Measurements from ENCODE around the gene TBC1D22A. TPM values are rescaled to one million over a fixed set of nuclear protein-coding genes. Genes with fewer than 3 reads are reported as not detected.
"Not testable (repeated sequence)": the region's sequence is repeated elsewhere in the genome, so short reads cannot be mapped to it uniquely, and the experiment has no call there.

Gene TBC1D22A
- total and polyA plus RNA-seq, 2 donors (not counting 3 experiments of a cell fraction or from before 2014, with no cell fraction given), result 26.1 to 32.4 TPM

- no peak for TF ChIP-seq CTCF (IDR thresholded peaks at IDR 0.05; ENCODE audit: extremely low read depth in 1 of 2, insufficient read depth in 1 of 2, low read depth in 1 of 2, low read length in 2 of 2)
- no peak for TF ChIP-seq POLR2AphosphoS5 (IDR thresholded peaks at IDR 0.05; ENCODE audit: insufficient read depth, low read depth, low read length)
- TF ChIP-seq GATA2 (IDR thresholded peaks at IDR 0.05; ENCODE audit: insufficient read depth, insufficient read length, low read depth, low read length), result no peak
- no peak for TF ChIP-seq MYC (IDR thresholded peaks at IDR 0.05; ENCODE audit: low read depth, low read length)
- TF ChIP-seq EZH2 (IDR thresholded peaks at IDR 0.05; ENCODE audit: borderline replicate concordance, low read depth, low read length, severe bottlenecking), result no peak
- TF ChIP-seq JUN (IDR thresholded peaks at IDR 0.05; ENCODE audit: borderline replicate concordance, insufficient read depth, insufficient read length, low read depth), result no peak
- TF ChIP-seq MAX (IDR thresholded peaks at IDR 0.05; ENCODE audit: insufficient read depth, insufficient read length), result no peak
- no peak for TF ChIP-seq POLR2A (IDR thresholded peaks at IDR 0.05; ENCODE audit: low read depth, low read length)
Observed at GRCh38 chr22:46781291-46781690, 18.8 kb downstream of the TBC1D22A start.

GRCh38 chr22:46782200-46782599, 19.8 kb downstream of the TBC1D22A start:
- H4K20me1 ChIP-seq (replicated peaks; ENCODE audit: control insufficient read depth, extremely low read depth, insufficient read depth, low read length); DNase-seq (ENCODE audit: low read depth, low spot score); CTCF ChIA-PET; H3K4me3 ChIP-seq (replicated peaks in 1 of 3; ENCODE audit: insufficient read depth in 1 of 3, low read depth in 1 of 3, low read length in 3 of 3); H3K9ac ChIP-seq (replicated peaks; ENCODE audit: extremely low read depth, insufficient read depth, low read length); BruUV-seq (replicated peaks); dilution Hi-C loops (cut with MboI; ENCODE audit: extremely low pct_ligation_motif_present, low sequenced_read_pairs); H3K9me1 ChIP-seq (replicated peaks; ENCODE audit: control insufficient read depth, extremely low read depth, insufficient read depth, low read length); intact Hi-C loops (cut with micrococcal nuclease); H3K27ac ChIP-seq (ENCODE audit: insufficient read depth, low read depth, low read length); H3K4me1 ChIP-seq (ENCODE audit: control insufficient read depth, extremely low read depth, insufficient read depth, low read length); H2AFZ ChIP-seq (ENCODE audit: low read depth, low read length); H3K36me3 ChIP-seq (ENCODE audit: control insufficient read depth in 2 of 2, extremely low read depth in 1 of 2, insufficient read depth in 2 of 2, low read length in 2 of 2); H3K9me3 ChIP-seq (replicated peaks; ENCODE audit: control insufficient read depth, insufficient read depth, low read length); FAIRE-seq; H3K4me2 ChIP-seq (ENCODE audit: insufficient read depth, low read length); H3K27me3 ChIP-seq (ENCODE audit: control insufficient read depth in 2 of 2, insufficient read depth in 2 of 2, low read length in 2 of 2); POLR2A ChIA-PET: not testable (repeated sequence)
- H3K79me2 ChIP-seq (ENCODE audit: control insufficient read depth, insufficient read depth, low read length), result peaks cover 42% of the 10 kb centered on the region

More at GRCh38 chr22:46781291-46781690, 18.8 kb downstream of the TBC1D22A start:
- DNase-seq (ENCODE audit: low read depth, low spot score) (no peak), FAIRE-seq (no peak)
- Histone ChIP-seq H3K4me2 (ENCODE audit: insufficient read depth, low read length) (no peak overlapping the region), H3K4me3 (replicated peaks in 1 of 3; ENCODE audit: insufficient read depth in 1 of 3, low read depth in 1 of 3, low read length in 3 of 3) (no peak overlapping the region), H3K79me2 (ENCODE audit: control insufficient read depth, insufficient read depth, low read length) (peaks cover 46% of the 10 kb centered on the region), H4K20me1 (replicated peaks; ENCODE audit: control insufficient read depth, extremely low read depth, insufficient read depth, low read length) (no peaks in the 10 kb centered on the region), H2AFZ (ENCODE audit: low read depth, low read length) (no peak overlapping the region), H3K27ac (ENCODE audit: insufficient read depth, low read depth, low read length) (no peak overlapping the region), H3K9me1 (replicated peaks; ENCODE audit: control insufficient read depth, extremely low read depth, insufficient read depth, low read length) (no peaks in the 10 kb centered on the region), H3K36me3 (ENCODE audit: control insufficient read depth in 2 of 2, extremely low read depth in 1 of 2, insufficient read depth in 2 of 2, low read length in 2 of 2) (no peaks in the 10 kb centered on the region), H3K27me3 (ENCODE audit: control insufficient read depth in 2 of 2, insufficient read depth in 2 of 2, low read length in 2 of 2) (no peaks in the 10 kb centered on the region), H3K9me3 (replicated peaks; ENCODE audit: control insufficient read depth, insufficient read depth, low read length) (no peaks in the 10 kb centered on the region), H3K9ac (replicated peaks; ENCODE audit: extremely low read depth, insufficient read depth, low read length) (no peak overlapping the region), H3K4me1 (ENCODE audit: control insufficient read depth, extremely low read depth, insufficient read depth, low read length) (peaks cover 5% of the 10 kb centered on the region)
- ChIA-PET CTCF (interaction anchor here (0.6 to 1.1 kb wide), 2 partner anchors 10 to 19 kb away, joined by 3 to 4 read pairs; partner anchors contain the start of gene TBC1D22A), POLR2A (no interaction called here)
- no TSS peak for BruUV-seq (replicated peaks)
- intact Hi-C loops (cut with micrococcal nuclease) (no loop called here), dilution Hi-C loops (cut with MboI; ENCODE audit: extremely low pct_ligation_motif_present, low sequenced_read_pairs) (no loop called here)
